Measurements from ENCODE around the gene ZNF384. TPM values are rescaled to one million over a fixed set of nuclear protein-coding genes. Genes with fewer than 3 reads are reported as not detected.

ZNF384 gene
- total RNA-seq (68.3 TPM), polyA plus RNA-seq (10 to 100 TPM; 13.4 to 25.3 (median 19.6) TPM)

- no peaks in the 10 kb centered on the region for H3K9me3 ChIP-seq (ENCODE audit: control insufficient read depth in 2 of 2, low read length in 2 of 2)
- H3K4me3 ChIP-seq (ENCODE audit: low read depth, low read length), result peak within 1 kb of the TSS; percentile 96
Measured at GRCh38 chr12:6688999-6689882, at the start of gene ZNF384. Gene ZNF384, minus strand, starts transcription at chr12:6689375. Its CDS starts 9,855 bp downstream, at chr12:6679520.

GRCh38 chr12:6736754-6737153, 47.6 kb upstream of the ZNF384 start:
- Histone ChIP-seq H3K36me3 (ENCODE audit: control insufficient read depth, insufficient read depth, low read length) (peaks cover 15% of the 10 kb centered on the region), H3K27ac (ENCODE audit: insufficient read depth, low read length, poor library complexity, severe bottlenecking) (no peak overlapping the region), H3K4me1 (ENCODE audit: control insufficient read depth, insufficient read depth, low read length, poor library complexity, severe bottlenecking) (no peaks in the 10 kb centered on the region), H3K27me3 (ENCODE audit: control insufficient read depth, insufficient read depth, low read length) (no peaks in the 10 kb centered on the region), H3K9me3 (ENCODE audit: control insufficient read depth in 2 of 2, low read length in 2 of 2) (no peaks in the 10 kb centered on the region), H3K4me3 (ENCODE audit: low read depth, low read length) (no peak overlapping the region)
- Mint-ChIP-seq H3K4me3 (no peak overlapping the region), H3K36me3 (peaks cover 18% of the 10 kb centered on the region), H3K4me1 (peaks cover 0 to 5% (median 2%) of the 10 kb centered on the region in 4 donors), H3K27ac (no peak overlapping the region), H3K27me3 (no peaks in the 10 kb centered on the region), H3K9me3 (no peaks in the 10 kb centered on the region)
- ATAC-seq (ENCODE audit: low read depth in 2 of 2), result no peak
- no peak for DNase-seq

More at GRCh38 chr12:6688999-6689882, at the start of gene ZNF384:
- ATAC-seq (ENCODE audit: low read depth in 2 of 2) (peak; percentile 82 to 83), DNase-seq (peak; percentile 94 to 99 (median 97))
- H3K27me3 Mint-ChIP-seq, result no peaks in the 10 kb centered on the region
- H3K4me1 Mint-ChIP-seq, result peaks cover 26 to 66% (median 48%) of the 10 kb centered on the region in 4 donors
- Histone ChIP-seq H3K27ac (ENCODE audit: insufficient read depth, low read length, poor library complexity, severe bottlenecking) (peak within 1 kb of the TSS; percentile 94), H3K27me3 (ENCODE audit: control insufficient read depth, insufficient read depth, low read length) (no peaks in the 10 kb centered on the region), H3K36me3 (ENCODE audit: control insufficient read depth, insufficient read depth, low read length) (peaks cover 4% of the 10 kb centered on the region), H3K4me1 (ENCODE audit: control insufficient read depth, insufficient read depth, low read length, poor library complexity, severe bottlenecking) (peaks cover 39% of the 10 kb centered on the region)
- H3K9me3 Mint-ChIP-seq, result no peaks in the 10 kb centered on the region
- peak within 1 kb of the TSS; percentile 86 to 97 (median 92) for H3K4me3 Mint-ChIP-seq
- peak within 1 kb of the TSS; percentile 97 to 99 (median 98) for H3K27ac Mint-ChIP-seq
- H3K36me3 Mint-ChIP-seq, result peaks cover 15% of the 10 kb centered on the region

DNA sequence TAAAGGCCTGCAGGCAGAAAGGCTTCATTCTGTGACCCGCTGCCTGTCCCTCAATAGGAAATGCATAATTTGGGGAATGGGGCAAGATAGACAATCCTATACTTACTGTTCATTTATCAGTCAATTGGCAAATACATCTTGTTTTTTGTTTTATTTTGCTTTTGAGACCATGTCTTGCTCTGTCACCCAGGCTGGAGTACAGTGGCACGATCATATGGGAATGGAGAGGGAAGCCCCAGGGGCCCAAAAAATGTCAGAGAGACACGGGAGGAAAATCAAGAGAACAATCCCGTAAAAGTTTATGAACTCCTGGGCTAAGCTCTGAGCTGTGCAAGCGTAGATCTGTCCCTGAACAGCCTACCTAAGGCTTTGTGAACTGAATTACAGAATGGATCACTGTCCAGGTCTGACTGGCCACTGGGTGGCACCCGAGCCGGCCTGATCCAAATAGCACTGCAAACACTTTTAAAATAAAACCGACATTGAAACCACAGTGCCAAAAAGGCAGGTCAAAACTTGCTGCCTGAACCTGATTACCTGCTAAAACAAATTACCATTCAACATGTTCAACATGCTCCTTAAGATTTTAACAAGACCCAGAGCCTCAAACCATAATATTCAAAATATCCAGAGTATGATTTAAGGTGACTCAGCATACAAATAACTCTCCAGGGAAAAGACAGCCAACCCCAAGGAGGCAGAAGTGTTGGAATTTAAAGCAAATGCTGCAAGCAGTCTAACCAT, 46.4 kb upstream of the ZNF384 start:
- peak in 2 of 3 donors; percentile 42 to 58 for DNase-seq
- H3K4me3 ChIP-seq (ENCODE audit: low read depth, low read length), result no peak overlapping the region
- no peak overlapping the region for H3K27ac ChIP-seq (ENCODE audit: insufficient read depth, low read length, poor library complexity, severe bottlenecking)
- Mint-ChIP-seq H3K4me1 (peaks cover 0 to 5% (median 2%) of the 10 kb centered on the region in 4 donors), H3K4me3 (no peak overlapping the region), H3K27ac (peak overlapping the region in 1 of 3 donors; percentile 38), H3K9me3 (no peaks in the 10 kb centered on the region), H3K36me3 (peaks cover 26% of the 10 kb centered on the region), H3K27me3 (no peaks in the 10 kb centered on the region)
- H3K36me3 ChIP-seq (ENCODE audit: control insufficient read depth, insufficient read depth, low read length), result peaks cover 25% of the 10 kb centered on the region
- H3K27me3 ChIP-seq (ENCODE audit: control insufficient read depth, insufficient read depth, low read length), result no peaks in the 10 kb centered on the region
- no peaks in the 10 kb centered on the region for H3K4me1 ChIP-seq (ENCODE audit: control insufficient read depth, insufficient read depth, low read length, poor library complexity, severe bottlenecking)
- H3K9me3 ChIP-seq (ENCODE audit: control insufficient read depth in 2 of 2, low read length in 2 of 2), result no peaks in the 10 kb centered on the region
- ATAC-seq (ENCODE audit: low read depth in 2 of 2), result peak; percentile 43 to 52

- no peaks in the 10 kb centered on the region for H3K27me3 ChIP-seq (ENCODE audit: control insufficient read depth, insufficient read depth, low read length)
- H3K27ac ChIP-seq (ENCODE audit: insufficient read depth, low read length, poor library complexity, severe bottlenecking), result no peak overlapping the region
- no peak for DNase-seq
- peaks cover 33% of the 10 kb centered on the region for H3K36me3 Mint-ChIP-seq
- H3K4me1 ChIP-seq (ENCODE audit: control insufficient read depth, insufficient read depth, low read length, poor library complexity, severe bottlenecking), result no peaks in the 10 kb centered on the region
- peak overlapping the region in 1 of 3 donors; percentile 38 for H3K27ac Mint-ChIP-seq
- peaks cover 0 to 5% (median 2%) of the 10 kb centered on the region in 4 donors for H3K4me1 Mint-ChIP-seq
- peaks cover 34% of the 10 kb centered on the region for H3K36me3 ChIP-seq (ENCODE audit: control insufficient read depth, insufficient read depth, low read length)
- no peak overlapping the region for H3K4me3 ChIP-seq (ENCODE audit: low read depth, low read length)
- no peaks in the 10 kb centered on the region for H3K9me3 Mint-ChIP-seq
- no peaks in the 10 kb centered on the region for H3K9me3 ChIP-seq (ENCODE audit: control insufficient read depth in 2 of 2, low read length in 2 of 2)
- no peak for ATAC-seq (ENCODE audit: low read depth in 2 of 2)
- no peak overlapping the region for H3K4me3 Mint-ChIP-seq
- H3K27me3 Mint-ChIP-seq, result no peaks in the 10 kb centered on the region
Measured at GRCh38 chr12:6734506-6735387, 45.6 kb upstream of the ZNF384 start.

DNA sequence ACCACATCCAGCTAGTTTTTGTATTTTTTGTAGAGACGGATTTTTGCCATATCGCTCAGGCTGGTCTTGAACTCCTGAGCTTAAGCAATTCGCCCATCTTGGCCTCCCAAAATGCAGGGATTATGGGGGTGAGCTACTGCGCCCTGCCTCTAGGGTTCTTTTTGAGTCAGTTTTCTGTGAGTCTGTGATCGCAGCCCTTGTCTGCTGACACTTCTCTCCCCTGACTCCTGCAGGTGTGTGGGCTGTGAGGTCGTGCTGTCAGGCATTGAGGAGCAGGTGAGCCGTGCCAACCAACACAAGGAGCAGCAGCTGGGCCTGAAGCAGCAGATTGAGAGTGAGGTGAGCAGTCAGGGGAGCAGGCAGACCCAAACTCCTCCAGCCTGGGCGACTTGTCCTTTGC, 41.0 kb upstream of the ZNF384 start:
- Mint-ChIP-seq H3K9me3 (no peaks in the 10 kb centered on the region), H3K27ac (no peak overlapping the region), H3K27me3 (peaks cover 4% of the 10 kb centered on the region), H3K4me3 (no peak overlapping the region), H3K4me1 (peaks cover 0 to 15% (median 6%) of the 10 kb centered on the region in 4 donors), H3K36me3 (peaks cover 45% of the 10 kb centered on the region)
- Histone ChIP-seq H3K4me1 (ENCODE audit: control insufficient read depth, insufficient read depth, low read length, poor library complexity, severe bottlenecking) (no peaks in the 10 kb centered on the region), H3K27me3 (ENCODE audit: control insufficient read depth, insufficient read depth, low read length) (no peaks in the 10 kb centered on the region), H3K4me3 (ENCODE audit: low read depth, low read length) (no peak overlapping the region), H3K27ac (ENCODE audit: insufficient read depth, low read length, poor library complexity, severe bottlenecking) (no peak overlapping the region), H3K36me3 (ENCODE audit: control insufficient read depth, insufficient read depth, low read length) (peaks cover 54% of the 10 kb centered on the region), H3K9me3 (ENCODE audit: control insufficient read depth in 2 of 2, low read length in 2 of 2) (no peaks in the 10 kb centered on the region)
- DNase-seq (no peak), ATAC-seq (ENCODE audit: low read depth in 2 of 2) (no peak)

GRCh38 chr12:6729186-6729585, 40.0 kb upstream of the ZNF384 start:
- Mint-ChIP-seq H3K36me3 (peaks cover 38% of the 10 kb centered on the region), H3K9me3 (no peaks in the 10 kb centered on the region), H3K27ac (no peak overlapping the region), H3K4me3 (peak overlapping the region in 1 of 4 donors; percentile 74), H3K4me1 (peaks cover 0 to 21% (median 10%) of the 10 kb centered on the region in 4 donors), H3K27me3 (peaks cover 4% of the 10 kb centered on the region)
- no peaks in the 10 kb centered on the region for H3K9me3 ChIP-seq (ENCODE audit: control insufficient read depth in 2 of 2, low read length in 2 of 2)
- no peak for DNase-seq
- ATAC-seq (ENCODE audit: low read depth in 2 of 2), result no peak
- H3K4me3 ChIP-seq (ENCODE audit: low read depth, low read length), result no peak overlapping the region
- H3K27ac ChIP-seq (ENCODE audit: insufficient read depth, low read length, poor library complexity, severe bottlenecking), result no peak overlapping the region
- H3K36me3 ChIP-seq (ENCODE audit: control insufficient read depth, insufficient read depth, low read length), result peaks cover 47% of the 10 kb centered on the region
- no peaks in the 10 kb centered on the region for H3K27me3 ChIP-seq (ENCODE audit: control insufficient read depth, insufficient read depth, low read length)
- H3K4me1 ChIP-seq (ENCODE audit: control insufficient read depth, insufficient read depth, low read length, poor library complexity, severe bottlenecking), result peaks cover 9% of the 10 kb centered on the region

DNA sequence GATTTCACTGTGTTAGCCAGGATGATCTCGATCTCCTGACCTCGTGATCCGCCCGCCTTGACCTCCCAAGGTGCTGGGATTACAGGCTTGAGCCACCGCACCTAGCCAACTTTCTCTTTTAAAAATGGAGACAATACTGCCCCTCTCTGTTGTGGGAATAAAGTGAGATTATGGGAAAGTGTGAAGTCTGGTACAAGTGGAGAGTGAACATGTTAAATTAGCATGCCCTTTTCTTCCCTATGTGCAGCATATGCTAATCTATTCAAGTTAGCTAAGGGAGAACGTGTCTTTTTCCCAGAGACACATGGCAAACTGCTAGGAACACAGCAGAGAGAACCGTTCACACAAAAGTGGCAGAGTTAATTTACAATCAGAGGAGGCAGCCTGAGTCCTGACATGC, 36.2 kb upstream of the ZNF384 start:
- Mint-ChIP-seq H3K4me3 (peak overlapping the region; percentile 30 to 49 (median 40)), H3K36me3 (peaks cover 23% of the 10 kb centered on the region), H3K27ac (peak overlapping the region in 1 of 3 donors; percentile 23), H3K4me1 (peaks cover 5 to 30% (median 18%) of the 10 kb centered on the region in 4 donors), H3K27me3 (peaks cover 11% of the 10 kb centered on the region), H3K9me3 (peaks cover 0 to 1% (median 0%) of the 10 kb centered on the region in 7 donors)
- Histone ChIP-seq H3K9me3 (ENCODE audit: control insufficient read depth in 2 of 2, low read length in 2 of 2) (no peaks in the 10 kb centered on the region), H3K27me3 (ENCODE audit: control insufficient read depth, insufficient read depth, low read length) (no peaks in the 10 kb centered on the region), H3K36me3 (ENCODE audit: control insufficient read depth, insufficient read depth, low read length) (peaks cover 26% of the 10 kb centered on the region), H3K4me3 (ENCODE audit: low read depth, low read length) (no peak overlapping the region), H3K27ac (ENCODE audit: insufficient read depth, low read length, poor library complexity, severe bottlenecking) (no peak overlapping the region), H3K4me1 (ENCODE audit: control insufficient read depth, insufficient read depth, low read length, poor library complexity, severe bottlenecking) (peaks cover 15% of the 10 kb centered on the region)
- DNase-seq (no peak), ATAC-seq (ENCODE audit: low read depth in 2 of 2) (no peak)
